Endothelial cell of umbilical vein (primary cell): Measurements from ENCODE around the gene C1QC. TPM values are rescaled to one million over a fixed set of nuclear protein-coding genes. Genes with fewer than 3 reads are reported as not detected.

Experiments used
- BruUV-seq: library from RNA; stranded (reverse); fragments of 400-500 nt; replicated peaks from 2 replicates; lab custom pipeline; 2021; lab: Mats Ljungman, UMichigan
- CTCF ChIA-PET: fragments of 300-600, 350-600 bp; sonication (Branson Sonifier 250); formaldehyde crosslinking; loops from one replicate; lab custom pipeline; 2021; ENCODE audit warnings: antibody characterized with exemption, inconsistent platforms; lab: Charles Lee
- POLR2A ChIA-PET: fragments of 300-600, 350-600 bp; sonication (Branson Sonifier 250); formaldehyde crosslinking; loops from one replicate; lab custom pipeline; 2021; ENCODE audit warnings: antibody characterized with exemption, inconsistent platforms; lab: Charles Lee
- DNase-seq: peaks from one replicate; pipeline ENCODE4 v3.0.0-alpha.2; 2011; ENCODE audit warnings: low read depth, low spot score
- FAIRE-seq: peaks from 2 replicates; lab custom pipeline; 2011; peaks lifted over from hg19 to GRCh38; lab: Jason Lieb, UNC
- H2AFZ ChIP-seq: 2 replicates; pipeline ENCODE4 v1.6.0; 2012; ENCODE audit warnings: low read depth, low read length, control low read depth, inconsistent platforms
- H3K27ac ChIP-seq: 2 replicates; pipeline ENCODE4 v1.5.1; 2011; ENCODE audit warnings: low read depth, mild to moderate bottlenecking, control low read depth, low read length, moderate library complexity; ENCODE audit not compliant: insufficient read depth
- H3K27me3 ChIP-seq, 2 experiments: 2 replicates each; pipeline versions ENCODE4 v1.6.0 to v1.6.1; 2011; ENCODE audit warnings: low read length in 2 of 2, mixed read lengths in 1 of 2; ENCODE audit not compliant: control insufficient read depth in 2 of 2, insufficient read depth in 2 of 2
- H3K36me3 ChIP-seq, 2 experiments: 2 replicates in 1 of 2; 3 replicates in 1 of 2; pipeline ENCODE4 v1.5.1; 2011; ENCODE audit warnings: low read length in 2 of 2, mild to moderate bottlenecking in 1 of 2, moderate library complexity in 1 of 2; ENCODE audit not compliant: control insufficient read depth in 2 of 2, insufficient read depth in 2 of 2; ENCODE audit errors: extremely low read depth in 1 of 2
- H3K4me1 ChIP-seq: 3 replicates; pipeline ENCODE4 v1.5.1; 2011; ENCODE audit warnings: mild to moderate bottlenecking, low read length; ENCODE audit not compliant: control insufficient read depth, insufficient read depth; ENCODE audit errors: extremely low read depth
- H3K4me2 ChIP-seq: 2 replicates; pipeline ENCODE4 v1.6.1; 2011; ENCODE audit warnings: low read length, control low read depth, mixed read lengths; ENCODE audit not compliant: insufficient read depth
- H3K4me3 ChIP-seq, 3 experiments: fragments of 200-600 bp in 1 of 3; sonication (generic), shearing (Covaris generic) in 1 of 3; replicated peaks in 1 of 3; 2 replicates each; pipeline ENCODE4 v1.5.1; 2011 to 2016; ENCODE audit warnings: control low read depth in 3 of 3, low read length in 3 of 3, mild to moderate bottlenecking in 2 of 3, inconsistent platforms in 1 of 3, low read depth in 1 of 3, moderate library complexity in 1 of 3; ENCODE audit not compliant: insufficient read depth in 1 of 3
- H3K79me2 ChIP-seq: 2 replicates; pipeline ENCODE4 v1.6.0; 2012; ENCODE audit warnings: low read length, inconsistent platforms; ENCODE audit not compliant: control insufficient read depth, insufficient read depth
- H3K9ac ChIP-seq: replicated peaks from 2 replicates; pipeline ENCODE3; 2011; ENCODE audit warnings: low read length, control low read depth; ENCODE audit not compliant: insufficient read depth; ENCODE audit errors: extremely low read depth
- H3K9me1 ChIP-seq: replicated peaks from 3 replicates; pipeline ENCODE4 v1.6.0; 2011; ENCODE audit warnings: mild to moderate bottlenecking, low read length; ENCODE audit not compliant: control insufficient read depth, insufficient read depth; ENCODE audit errors: extremely low read depth
- H3K9me3 ChIP-seq: replicated peaks from 2 replicates; pipeline ENCODE4 v1.5.1; 2012; ENCODE audit warnings: low read length, inconsistent platforms; ENCODE audit not compliant: control insufficient read depth, insufficient read depth
- H4K20me1 ChIP-seq: replicated peaks from 2 replicates; pipeline ENCODE3; 2011; ENCODE audit warnings: mild to moderate bottlenecking, low read length; ENCODE audit not compliant: control insufficient read depth, insufficient read depth; ENCODE audit errors: extremely low read depth
- EZH2 ChIP-seq: IDR thresholded peaks from 2 replicates; pipeline ENCODE4 v1.6.1; 2012; ENCODE audit warnings: borderline replicate concordance, low read depth, mild to moderate bottlenecking, moderate library complexity, low read length, inconsistent platforms; ENCODE audit not compliant: severe bottlenecking
- FOS ChIP-seq: IDR thresholded peaks from 2 replicates; pipeline ENCODE4 v1.6.1; 2011; ENCODE audit warnings: mild to moderate bottlenecking, low read length, moderate library complexity, borderline replicate concordance; ENCODE audit not compliant: insufficient read depth
- GATA2 ChIP-seq: IDR thresholded peaks from 2 replicates; pipeline ENCODE4 v1.7.0; 2011; ENCODE audit warnings: low read depth, mild to moderate bottlenecking, moderate library complexity, mixed read lengths, low read length; ENCODE audit not compliant: insufficient read length, insufficient read depth
- JUN ChIP-seq: IDR thresholded peaks from 2 replicates; pipeline ENCODE4 v1.6.1; 2011; ENCODE audit warnings: borderline replicate concordance, low read depth; ENCODE audit not compliant: insufficient read length, insufficient read depth
- MAX ChIP-seq: IDR thresholded peaks from 2 replicates; pipeline ENCODE4 v1.6.1; 2011; ENCODE audit not compliant: insufficient read depth, insufficient read length
- MYC ChIP-seq: IDR thresholded peaks from one replicate; pipeline ENCODE4 v1.6.1; 2011; ENCODE audit warnings: mild to moderate bottlenecking, low read depth, low read length
- POLR2A ChIP-seq: IDR thresholded peaks from 2 replicates; pipeline ENCODE4 v1.6.1; 2012; ENCODE audit warnings: low read depth, mild to moderate bottlenecking, control low read depth, low read length
- POLR2AphosphoS5 ChIP-seq: IDR thresholded peaks from 2 replicates; pipeline ENCODE4 v1.6.1; 2012; ENCODE audit warnings: low read depth, mild to moderate bottlenecking, control low read depth, low read length, moderate library complexity; ENCODE audit not compliant: insufficient read depth
- dilution Hi-C: fragments of 300-500 bp; cut with MboI; formaldehyde crosslinking; loops from one replicate; pipeline ENCODE4 v1.15.0; 2019; ENCODE audit warnings: low sequenced_read_pairs; ENCODE audit not compliant: extremely low pct_ligation_motif_present
- intact Hi-C: fragments of 100-400 bp; cut with micrococcal nuclease; formaldehyde crosslinking; loops from one replicate; pipeline ENCODE4 v1.10.0; 2022
- polyA plus RNA-seq, 4 experiments: library from polyadenylated mRNA; depleted of rRNA in 3 of 4; stranded (reverse) in 3 of 4; unstranded in 1 of 4; fragments of >200 nt; gene quantifications; 2 replicates each; pipeline versions ENCODE4 v1.2.1 to v1.2.3, GENCODE V29; 2011 to 2012; ENCODE audit warnings: missing spikeins in 1 of 4
- total RNA-seq: library from RNA; stranded (reverse); gene quantifications from 2 replicates; pipeline ENCODE4 v1.2.3, GENCODE V29; 2021

Gene C1QC
- total and polyA plus RNA-seq, 2 donors (not counting 3 experiments of a cell fraction or from before 2014, with no cell fraction given): not detected

- POLR2A ChIA-PET: interaction anchor here (0.7 kb wide), 1 partner anchor 422 kb away, joined by 3 read pairs; no protein-coding TSS in a partner anchor
- H3K4me3 ChIP-seq: no peak overlapping the region
- no peak overlapping the region for H3K27ac ChIP-seq
- no peaks in the 10 kb centered on the region for H3K9me3 ChIP-seq
- H3K4me2 ChIP-seq: no peak overlapping the region
- H3K79me2 ChIP-seq: no peaks in the 10 kb centered on the region
- H3K27me3 ChIP-seq: peaks cover 2 to 7% of the 10 kb centered on the region in 2 experiments
- DNase-seq (no peak), FAIRE-seq (no peak)
- no peak overlapping the region for H3K9ac ChIP-seq
- no peaks in the 10 kb centered on the region for H4K20me1 ChIP-seq
- dilution Hi-C loops: no loop called here
- no peaks in the 10 kb centered on the region for H3K36me3 ChIP-seq
- no peak for TF ChIP-seq MYC
- TF ChIP-seq JUN: no peak
- H3K9me1 ChIP-seq: no peaks in the 10 kb centered on the region
- no peak overlapping the region for H2AFZ ChIP-seq
- intact Hi-C loops: no loop called here
- BruUV-seq: no TSS peak
- H3K4me1 ChIP-seq: no peaks in the 10 kb centered on the region
- CTCF ChIA-PET: interaction anchor here (1.0 to 2.6 kb wide), 3 partner anchors 11 to 215 kb away, joined by 3 to 7 read pairs (median 7); no protein-coding TSS in a partner anchor
These were observed 8.0 kb upstream of the C1QC start for GRCh38 chr1:22635436-22635835.

- intact Hi-C loops: no loop called here
- Histone ChIP-seq H3K4me1 (no peaks in the 10 kb centered on the region), H3K27ac (no peak within 1 kb of the TSS), H3K9ac (no peak within 1 kb of the TSS), H3K4me2 (no peak within 1 kb of the TSS), H2AFZ (no peak within 1 kb of the TSS), H3K27me3 (peaks cover 2 to 5% of the 10 kb centered on the region in 2 experiments), H3K4me3 (no peak within 1 kb of the TSS), H3K9me3 (no peaks in the 10 kb centered on the region), H4K20me1 (no peaks in the 10 kb centered on the region), H3K79me2 (no peaks in the 10 kb centered on the region), H3K36me3 (no peaks in the 10 kb centered on the region), H3K9me1 (no peaks in the 10 kb centered on the region)
- POLR2A ChIA-PET: no interaction called here
- no peak for FAIRE-seq
- no peak for TF ChIP-seq MAX
- TF ChIP-seq POLR2AphosphoS5: no peak
- TF ChIP-seq JUN: no peak
- no peak for TF ChIP-seq POLR2A
- TF ChIP-seq GATA2: no peak
- no peak for TF ChIP-seq EZH2
- no peak for TF ChIP-seq FOS
- BruUV-seq: no TSS peak
- CTCF ChIA-PET: interaction anchor here (1.0 to 2.6 kb wide), 3 partner anchors 10 to 216 kb away, joined by 3 to 7 read pairs (median 7); no protein-coding TSS in a partner anchor
- dilution Hi-C loops: no loop called here
- DNase-seq: no peak
These were observed 7.1 kb upstream of the C1QC start, which contains the start of gene C1QA for GRCh38 chr1:22636353-22636752. C1QA (plus strand) TSS chr1:22636628; CDS start chr1:22637617, 989 bp downstream.
